Stimulated activated CD8-positive, alpha-beta memory T cell treated with anti-CD3 and anti-CD28 coated beads, Interleukin-7, amount 100 ng/mL, for 24 hours (primary cell): Measurements from ENCODE around the gene SPANXA1.
"Not testable (repeated sequence)": the region's sequence is repeated elsewhere in the genome, so short reads cannot be mapped to it uniquely, and the experiment has no call there.

Experiments used
- DNase-seq: peaks from one replicate; pipeline ENCODE4 v3.0.0-alpha.2; 2020; ENCODE audit warnings: low read depth

SPANXA1 gene, protein sequence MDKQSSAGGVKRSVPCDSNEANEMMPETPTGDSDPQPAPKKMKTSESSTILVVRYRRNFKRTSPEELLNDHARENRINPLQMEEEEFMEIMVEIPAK

DNA sequence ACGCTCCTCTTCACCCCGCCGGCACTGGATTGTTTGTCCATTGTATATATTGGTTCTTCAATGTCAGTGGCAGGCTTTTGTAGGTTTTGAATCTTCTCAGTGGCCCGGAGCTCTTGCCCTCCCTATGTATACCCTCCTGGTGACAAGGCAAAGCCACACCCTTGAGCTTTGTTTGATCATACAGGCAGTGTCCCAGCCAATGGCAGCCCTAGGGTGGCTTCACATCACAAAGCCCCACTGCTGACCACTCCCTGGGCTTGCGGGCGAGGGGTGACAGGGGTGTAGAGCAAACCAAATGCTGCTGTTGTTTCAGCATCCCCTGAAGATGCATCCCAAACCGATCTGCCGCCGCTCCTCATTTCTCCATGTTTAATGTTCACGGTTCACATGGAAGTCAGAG lies at the start of gene SPANXA1:
TSS of gene SPANXA1 (minus strand) at position 101 of the 400 bp plus-strand sequence. CDS start at position 41, 60 bp downstream.
- DNase-seq, result not testable (repeated sequence)

DNA sequence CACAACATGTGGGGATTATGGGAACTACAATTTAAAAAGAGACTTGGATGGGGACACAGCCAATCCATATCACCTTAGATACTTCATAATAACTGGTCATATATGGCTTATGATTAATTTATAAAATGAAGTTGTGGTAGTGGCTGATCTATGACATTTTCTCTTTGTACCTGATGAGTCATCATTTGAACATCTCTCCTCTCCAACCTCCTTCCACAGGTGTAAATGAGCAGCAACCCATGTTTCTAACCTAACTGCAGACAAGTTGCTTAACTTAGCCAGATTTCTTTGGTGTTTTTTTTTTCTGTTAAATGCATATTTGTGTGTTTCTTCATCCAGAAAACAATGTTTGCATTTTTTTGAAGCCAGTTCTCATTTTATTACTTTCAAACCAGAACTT lies 47.6 kb upstream of the SPANXA1 start:
- no peak for DNase-seq

DNA sequence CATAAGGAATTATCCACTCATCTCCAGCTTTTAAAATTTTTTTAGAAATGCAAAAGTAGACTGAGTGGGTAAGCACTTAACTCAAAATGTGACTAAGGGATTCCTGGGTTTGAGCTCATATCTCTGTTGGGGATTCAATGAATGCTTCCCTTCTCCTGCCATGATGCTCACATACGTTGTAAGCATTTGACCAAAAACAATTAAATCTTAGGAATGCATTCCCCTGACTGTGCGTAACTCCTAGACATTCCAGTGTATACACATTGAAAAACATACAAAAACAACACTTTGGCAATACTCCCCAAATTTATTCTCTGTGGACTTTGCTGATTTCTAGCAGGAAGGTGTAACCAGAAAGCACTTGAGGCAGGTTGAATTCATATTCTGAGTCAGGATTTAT lies 34.8 kb upstream of the SPANXA1 start:
- no peak for DNase-seq

DNA sequence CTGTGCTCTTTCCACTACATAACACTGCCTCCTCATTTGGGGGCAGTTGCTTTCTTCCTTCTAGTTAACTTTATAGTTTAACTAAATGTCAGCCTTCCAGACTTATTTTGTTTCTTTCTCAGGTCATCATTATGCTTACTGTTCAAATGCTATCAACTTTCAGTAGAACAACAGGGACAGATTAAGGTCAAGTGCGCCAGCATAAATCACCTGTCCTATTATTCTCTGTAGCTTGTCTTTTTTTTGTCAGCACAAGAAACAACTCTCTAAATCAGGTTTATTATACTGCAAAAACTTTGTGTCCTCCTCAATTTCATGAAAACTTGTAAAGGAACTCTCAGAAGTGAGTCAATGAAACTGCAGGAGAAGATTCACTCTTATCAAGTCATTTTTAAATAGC lies 24.6 kb upstream of the SPANXA1 start:
- no peak for DNase-seq

DNA sequence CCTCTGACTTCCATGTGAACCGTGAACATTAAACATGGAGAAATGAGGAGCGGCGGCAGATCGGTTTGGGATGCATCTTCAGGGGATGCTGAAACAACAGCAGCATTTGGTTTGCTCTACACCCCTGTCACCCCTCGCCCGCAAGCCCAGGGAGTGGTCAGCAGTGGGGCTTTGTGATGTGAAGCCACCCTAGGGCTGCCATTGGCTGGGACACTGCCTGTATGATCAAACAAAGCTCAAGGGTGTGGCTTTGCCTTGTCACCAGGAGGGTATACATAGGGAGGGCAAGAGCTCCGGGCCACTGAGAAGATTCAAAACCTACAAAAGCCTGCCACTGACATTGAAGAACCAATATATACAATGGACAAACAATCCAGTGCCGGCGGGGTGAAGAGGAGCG lies 4.9 kb upstream of the SPANXA1 start, which contains the start of gene SPANXA2:
TSS of gene SPANXA2 (plus strand) at position 301 of the 400 bp plus-strand sequence. CDS start at position 361, 60 bp downstream.
- DNase-seq, result not testable (repeated sequence)

DNA sequence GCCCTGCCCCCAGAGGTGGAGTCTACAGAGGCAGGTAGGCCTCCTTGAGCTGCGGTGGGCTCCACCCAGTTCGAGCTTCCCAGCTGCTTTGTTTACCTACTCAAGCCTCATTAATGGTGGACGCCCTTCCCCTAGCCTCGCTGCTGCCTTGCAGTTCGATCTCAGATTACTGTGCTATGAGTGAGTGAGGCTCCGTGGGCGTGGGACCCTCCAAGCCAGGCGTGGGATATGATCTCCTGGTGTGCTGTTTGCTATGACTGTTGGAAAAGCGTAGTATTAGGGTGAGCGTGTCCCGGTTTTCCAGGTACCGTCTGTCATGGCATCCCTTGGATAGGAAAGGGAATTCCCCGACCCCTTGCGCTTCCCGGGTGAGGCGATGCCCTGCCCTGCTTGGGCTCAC lies 42.0 kb downstream of the SPANXA1 start:
- not testable (repeated sequence) for DNase-seq
